ENCODE measurements around the gene TTLL5.

Gene TTLL5

GRCh38 chr14:75742867-75743266, 81.8 kb downstream of the TTLL5 start:
- no peak for DNase-seq

- DNase-seq, result no peak
Observed at GRCh38 chr14:75747899-75748298, 86.9 kb downstream of the TTLL5 start.

GRCh38 chr14:75748336-75748735, 87.3 kb downstream of the TTLL5 start:
- DNase-seq, result no peak

- DNase-seq, result peak; percentile 77
Observed at GRCh38 chr14:75751296-75751695, 90.2 kb downstream of the TTLL5 start.

- DNase-seq, result no peak
Observed at GRCh38 chr14:75752086-75752485, 91.0 kb downstream of the TTLL5 start.

- peak; percentile 40 for DNase-seq
Observed at GRCh38 chr14:75752907-75753594, 92.0 kb downstream of the TTLL5 start.

- no peak for DNase-seq
Observed at GRCh38 chr14:75753696-75754095, 92.7 kb downstream of the TTLL5 start.

- DNase-seq, result no peak
Observed at GRCh38 chr14:75757644-75758402, 96.8 kb downstream of the TTLL5 start.

- no peak for DNase-seq
Observed at GRCh38 chr14:75764020-75764419, 103.0 kb downstream of the TTLL5 start.

GRCh38 chr14:75769047-75769685, 108.1 kb downstream of the TTLL5 start:
- no peak for DNase-seq

- DNase-seq, result no peak
Observed at GRCh38 chr14:75770635-75771034, 109.6 kb downstream of the TTLL5 start.

GRCh38 chr14:75771595-75771994, 110.5 kb downstream of the TTLL5 start:
- DNase-seq, result no peak

- DNase-seq, result no peak
Observed at GRCh38 chr14:75773046-75773445, 112.0 kb downstream of the TTLL5 start.

- no peak for DNase-seq
Observed at GRCh38 chr14:75781096-75781495, 120.0 kb downstream of the TTLL5 start.

GRCh38 chr14:75783184-75783583, 122.1 kb downstream of the TTLL5 start:
- DNase-seq, result no peak

- no peak for DNase-seq
Observed at GRCh38 chr14:75783602-75784313, 122.7 kb downstream of the TTLL5 start.

- no peak for DNase-seq
Observed at GRCh38 chr14:75784314-75784686, 123.3 kb downstream of the TTLL5 start.

- no peak for DNase-seq
Observed at GRCh38 chr14:75793806-75794205, 132.8 kb downstream of the TTLL5 start.

GRCh38 chr14:75794615-75795038, 133.6 kb downstream of the TTLL5 start:
- peak; percentile 75 for DNase-seq

- no peak for DNase-seq
Observed at GRCh38 chr14:75800792-75801191, 139.7 kb downstream of the TTLL5 start.

- DNase-seq, result no peak
Observed at GRCh38 chr14:75802486-75802885, 141.4 kb downstream of the TTLL5 start.

GRCh38 chr14:75803765-75804164, 142.7 kb downstream of the TTLL5 start:
- peak; percentile 46 for DNase-seq
